GM12878 (cell line): Measurements from ENCODE around the gene USP11. TPM values are rescaled to one million over a fixed set of nuclear protein-coding genes. Genes with fewer than 3 reads are reported as not detected.
A peak's percentile ranks its signal among the peaks of the same experiment; 100 is the strongest.

Experiments
- BHLHE40 ChIP-seq, 2 experiments: fragments of 450-650 bp in 1 of 2; IDR thresholded peaks; 2 replicates each; pipeline ENCODE4 v1.6.1; 2011 to 2017; ENCODE audit warnings: low read depth in 2 of 2, borderline replicate concordance in 1 of 2, improper control_type of control experiment in 1 of 2, low read length in 1 of 2, mild to moderate bottlenecking in 1 of 2
- CBX5 ChIP-seq: sonication (generic); IDR thresholded peaks from 2 replicates; pipeline ENCODE4 v1.6.1; 2016; ENCODE audit warnings: low read depth, moderate library complexity, mild to moderate bottlenecking, inconsistent platforms
- CHD1 ChIP-seq: IDR thresholded peaks from 2 replicates; pipeline ENCODE4 v1.6.1; 2012; ENCODE audit warnings: low read depth, low read length, improper control_type of control experiment
- CREB1 ChIP-seq: IDR thresholded peaks from 2 replicates; pipeline ENCODE4 v1.6.1; 2012; ENCODE audit warnings: low read depth, mild to moderate bottlenecking, inconsistent platforms
- DPF2 ChIP-seq: fragments of 450-650 bp; IDR thresholded peaks from 2 replicates; pipeline ENCODE4 v1.6.1; 2017; ENCODE audit warnings: mild to moderate bottlenecking
- MXI1 ChIP-seq: fragments of 150-350 bp; IDR thresholded peaks from 2 replicates; pipeline ENCODE4 v1.6.1; 2011; ENCODE audit warnings: low read depth, mild to moderate bottlenecking, inconsistent platforms, low read length, improper control_type of control experiment
- NRF1 ChIP-seq: conservative IDR thresholded peaks from 2 replicates; pipeline ENCODE4 v1.6.1; 2011; ENCODE audit warnings: mild to moderate bottlenecking, low read depth, low read length, improper control_type of control experiment
- PAX8 ChIP-seq: fragments of 450-650 bp; IDR thresholded peaks from 2 replicates; pipeline ENCODE4 v1.6.1; 2017; ENCODE audit warnings: mild to moderate bottlenecking, moderate library complexity
- SPI1 ChIP-seq: IDR thresholded peaks from 2 replicates; pipeline ENCODE4 v1.6.1; 2011; ENCODE audit warnings: low read depth, mild to moderate bottlenecking, low read length, moderate library complexity, borderline replicate concordance; ENCODE audit not compliant: insufficient read depth
- STAT3 ChIP-seq: IDR thresholded peaks from 2 replicates; pipeline ENCODE4 v1.6.1; 2011; ENCODE audit warnings: low read depth, low read length, improper control_type of control experiment
- SUZ12 ChIP-seq: fragments of 200-600 bp; sonication (generic); IDR thresholded peaks from one replicate; pipeline ENCODE4 v1.6.1; 2018; ENCODE audit warnings: antibody characterized with exemption, mild to moderate bottlenecking; ENCODE audit not compliant: unreplicated experiment
- ZNF217 ChIP-seq: fragments of 450-650 bp; IDR thresholded peaks from 2 replicates; pipeline ENCODE4 v1.6.1; 2017; ENCODE audit warnings: antibody characterized with exemption, mild to moderate bottlenecking
- polyA plus RNA-seq, 11 experiments: library from polyadenylated mRNA; depleted of rRNA in 4 of 11; unstranded in 6 of 11; stranded (reverse) in 5 of 11; fragments of >200 nt; fragmentation: Nextera tagmentation in 4 of 11; fragmentation: Illumina TruSeq in 1 of 11; extraction: Ambion mirVana in 4 of 11; extraction: Trizol in 1 of 11; gene quantifications; 1 replicate in 1 of 11; 2 replicates in 10 of 11; pipeline versions ENCODE4 v1.2.1 to v1.2.3, GENCODE V29; 2011 to 2016; ENCODE audit warnings: inconsistent platforms in 2 of 11, missing spikeins in 2 of 11, low read depth in 1 of 11
- total RNA-seq, 4 experiments: library from RNA; depleted of rRNA in 3 of 4; stranded (reverse); fragments of >200 nt in 3 of 4; fragmentation: Illumina TruSeq in 1 of 4; extraction: Trizol in 1 of 4; gene quantifications; 2 replicates each; pipeline versions ENCODE4 v1.2.1 to v1.2.3, GENCODE V29; 2013 to 2021
- TF ChIP-seq, protein P1 (sequence below): fragments of 450-650 bp; IDR thresholded peaks from 2 replicates; pipeline ENCODE4 v1.6.1; 2017; ENCODE audit warnings: antibody characterized with exemption, mild to moderate bottlenecking, moderate library complexity
- TF ChIP-seq, protein P2 (sequence below): fragments of 450-650 bp; IDR thresholded peaks from 2 replicates; pipeline ENCODE4 v1.6.1; 2016; ENCODE audit warnings: mild to moderate bottlenecking, moderate library complexity, borderline replicate concordance
- TF ChIP-seq, protein P3 (sequence below): IDR thresholded peaks from 2 replicates; pipeline ENCODE4 v1.6.1; 2012; ENCODE audit warnings: low read length, inconsistent platforms
- TF ChIP-seq, protein P4 (sequence below): IDR thresholded peaks from 2 replicates; pipeline ENCODE4 v1.6.1; 2011; ENCODE audit warnings: borderline replicate concordance, low read depth, mild to moderate bottlenecking, moderate library complexity, low read length; ENCODE audit not compliant: insufficient read depth, poor library complexity, severe bottlenecking
- TF ChIP-seq, protein P5 (sequence below): fragments of 450-650 bp; conservative IDR thresholded peaks from 2 replicates; pipeline ENCODE4 v1.6.1; 2017; ENCODE audit warnings: mild to moderate bottlenecking, moderate library complexity

USP11 gene
- total and polyA plus RNA-seq, 10 of the 15 experiments (the other 5 are each of a cell fraction or from before 2014, with no cell fraction given) = 3.3 to 44.0 (median 20.9) TPM

DNA sequence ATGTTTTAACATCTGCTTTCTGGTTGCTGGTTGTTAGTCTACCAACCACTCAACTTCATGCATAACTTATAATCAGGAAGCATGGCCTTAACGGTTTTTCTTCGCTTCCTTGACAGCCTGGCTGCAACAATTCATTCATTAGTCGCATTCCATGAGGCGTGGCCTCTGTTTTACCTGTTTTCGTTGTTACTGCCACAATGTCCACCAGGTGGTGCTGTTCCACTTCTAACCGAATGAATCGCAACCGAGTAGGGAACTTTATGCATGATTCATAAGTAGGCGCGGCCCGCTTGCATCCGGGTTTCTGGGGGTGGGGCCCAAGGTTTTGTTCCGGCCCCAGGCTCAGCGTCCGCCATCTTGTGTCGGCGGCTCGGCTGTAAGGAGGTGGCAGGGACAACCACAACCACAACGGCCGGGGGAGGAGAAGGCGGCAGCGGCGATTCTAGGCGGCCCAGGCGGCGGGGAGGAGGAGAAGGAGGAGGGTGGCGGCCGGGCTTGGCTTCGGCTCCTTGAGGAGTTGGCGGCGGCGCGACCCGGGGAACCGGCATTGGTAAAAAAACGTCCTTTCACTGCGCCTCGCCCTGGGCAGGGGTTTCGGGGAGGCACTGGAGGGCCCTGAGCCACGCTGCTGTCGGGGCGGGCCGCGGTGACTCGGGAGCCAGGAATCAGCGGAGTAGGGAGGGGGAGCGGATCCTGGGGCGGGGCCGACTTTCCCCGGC lies 39.2 kb upstream of the USP11 start, which contains the start of gene UBA1 (continued):
- TF ChIP-seq, protein P1, sequence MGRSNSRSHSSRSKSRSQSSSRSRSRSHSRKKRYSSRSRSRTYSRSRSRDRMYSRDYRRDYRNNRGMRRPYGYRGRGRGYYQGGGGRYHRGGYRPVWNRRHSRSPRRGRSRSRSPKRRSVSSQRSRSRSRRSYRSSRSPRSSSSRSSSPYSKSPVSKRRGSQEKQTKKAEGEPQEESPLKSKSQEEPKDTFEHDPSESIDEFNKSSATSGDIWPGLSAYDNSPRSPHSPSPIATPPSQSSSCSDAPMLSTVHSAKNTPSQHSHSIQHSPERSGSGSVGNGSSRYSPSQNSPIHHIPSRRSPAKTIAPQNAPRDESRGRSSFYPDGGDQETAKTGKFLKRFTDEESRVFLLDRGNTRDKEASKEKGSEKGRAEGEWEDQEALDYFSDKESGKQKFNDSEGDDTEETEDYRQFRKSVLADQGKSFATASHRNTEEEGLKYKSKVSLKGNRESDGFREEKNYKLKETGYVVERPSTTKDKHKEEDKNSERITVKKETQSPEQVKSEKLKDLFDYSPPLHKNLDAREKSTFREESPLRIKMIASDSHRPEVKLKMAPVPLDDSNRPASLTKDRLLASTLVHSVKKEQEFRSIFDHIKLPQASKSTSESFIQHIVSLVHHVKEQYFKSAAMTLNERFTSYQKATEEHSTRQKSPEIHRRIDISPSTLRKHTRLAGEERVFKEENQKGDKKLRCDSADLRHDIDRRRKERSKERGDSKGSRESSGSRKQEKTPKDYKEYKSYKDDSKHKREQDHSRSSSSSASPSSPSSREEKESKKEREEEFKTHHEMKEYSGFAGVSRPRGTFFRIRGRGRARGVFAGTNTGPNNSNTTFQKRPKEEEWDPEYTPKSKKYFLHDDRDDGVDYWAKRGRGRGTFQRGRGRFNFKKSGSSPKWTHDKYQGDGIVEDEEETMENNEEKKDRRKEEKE = no peak
- TF ChIP-seq ZNF217 = no peak
- TF ChIP-seq SUZ12 = no peak
- TF ChIP-seq PAX8 = no peak
- TF ChIP-seq CHD1 = 0 out of 2 replicates have a peak, but pooled peaks have one; percentile 87
- TF ChIP-seq, protein P2, sequence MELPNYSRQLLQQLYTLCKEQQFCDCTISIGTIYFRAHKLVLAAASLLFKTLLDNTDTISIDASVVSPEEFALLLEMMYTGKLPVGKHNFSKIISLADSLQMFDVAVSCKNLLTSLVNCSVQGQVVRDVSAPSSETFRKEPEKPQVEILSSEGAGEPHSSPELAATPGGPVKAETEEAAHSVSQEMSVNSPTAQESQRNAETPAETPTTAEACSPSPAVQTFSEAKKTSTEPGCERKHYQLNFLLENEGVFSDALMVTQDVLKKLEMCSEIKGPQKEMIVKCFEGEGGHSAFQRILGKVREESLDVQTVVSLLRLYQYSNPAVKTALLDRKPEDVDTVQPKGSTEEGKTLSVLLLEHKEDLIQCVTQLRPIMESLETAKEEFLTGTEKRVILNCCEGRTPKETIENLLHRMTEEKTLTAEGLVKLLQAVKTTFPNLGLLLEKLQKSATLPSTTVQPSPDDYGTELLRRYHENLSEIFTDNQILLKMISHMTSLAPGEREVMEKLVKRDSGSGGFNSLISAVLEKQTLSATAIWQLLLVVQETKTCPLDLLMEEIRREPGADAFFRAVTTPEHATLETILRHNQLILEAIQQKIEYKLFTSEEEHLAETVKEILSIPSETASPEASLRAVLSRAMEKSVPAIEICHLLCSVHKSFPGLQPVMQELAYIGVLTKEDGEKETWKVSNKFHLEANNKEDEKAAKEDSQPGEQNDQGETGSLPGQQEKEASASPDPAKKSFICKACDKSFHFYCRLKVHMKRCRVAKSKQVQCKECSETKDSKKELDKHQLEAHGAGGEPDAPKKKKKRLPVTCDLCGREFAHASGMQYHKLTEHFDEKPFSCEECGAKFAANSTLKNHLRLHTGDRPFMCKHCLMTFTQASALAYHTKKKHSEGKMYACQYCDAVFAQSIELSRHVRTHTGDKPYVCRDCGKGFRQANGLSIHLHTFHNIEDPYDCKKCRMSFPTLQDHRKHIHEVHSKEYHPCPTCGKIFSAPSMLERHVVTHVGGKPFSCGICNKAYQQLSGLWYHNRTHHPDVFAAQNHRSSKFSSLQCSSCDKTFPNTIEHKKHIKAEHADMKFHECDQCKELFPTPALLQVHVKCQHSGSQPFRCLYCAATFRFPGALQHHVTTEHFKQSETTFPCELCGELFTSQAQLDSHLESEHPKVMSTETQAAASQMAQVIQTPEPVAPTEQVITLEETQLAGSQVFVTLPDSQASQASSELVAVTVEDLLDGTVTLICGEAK = no peak
- peak; percentile 72 for TF ChIP-seq DPF2
- TF ChIP-seq, protein P3, sequence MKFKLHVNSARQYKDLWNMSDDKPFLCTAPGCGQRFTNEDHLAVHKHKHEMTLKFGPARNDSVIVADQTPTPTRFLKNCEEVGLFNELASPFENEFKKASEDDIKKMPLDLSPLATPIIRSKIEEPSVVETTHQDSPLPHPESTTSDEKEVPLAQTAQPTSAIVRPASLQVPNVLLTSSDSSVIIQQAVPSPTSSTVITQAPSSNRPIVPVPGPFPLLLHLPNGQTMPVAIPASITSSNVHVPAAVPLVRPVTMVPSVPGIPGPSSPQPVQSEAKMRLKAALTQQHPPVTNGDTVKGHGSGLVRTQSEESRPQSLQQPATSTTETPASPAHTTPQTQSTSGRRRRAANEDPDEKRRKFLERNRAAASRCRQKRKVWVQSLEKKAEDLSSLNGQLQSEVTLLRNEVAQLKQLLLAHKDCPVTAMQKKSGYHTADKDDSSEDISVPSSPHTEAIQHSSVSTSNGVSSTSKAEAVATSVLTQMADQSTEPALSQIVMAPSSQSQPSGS = peak; percentile 31; the same call in 1 of the 2 replicates
- TF ChIP-seq SPI1 = no peak
- no peak for TF ChIP-seq NRF1
- no peak for TF ChIP-seq CREB1
- TF ChIP-seq STAT3 = no peak
- TF ChIP-seq CBX5 = no peak; the same call in 1 of the 2 replicates
- TF ChIP-seq, protein P4, sequence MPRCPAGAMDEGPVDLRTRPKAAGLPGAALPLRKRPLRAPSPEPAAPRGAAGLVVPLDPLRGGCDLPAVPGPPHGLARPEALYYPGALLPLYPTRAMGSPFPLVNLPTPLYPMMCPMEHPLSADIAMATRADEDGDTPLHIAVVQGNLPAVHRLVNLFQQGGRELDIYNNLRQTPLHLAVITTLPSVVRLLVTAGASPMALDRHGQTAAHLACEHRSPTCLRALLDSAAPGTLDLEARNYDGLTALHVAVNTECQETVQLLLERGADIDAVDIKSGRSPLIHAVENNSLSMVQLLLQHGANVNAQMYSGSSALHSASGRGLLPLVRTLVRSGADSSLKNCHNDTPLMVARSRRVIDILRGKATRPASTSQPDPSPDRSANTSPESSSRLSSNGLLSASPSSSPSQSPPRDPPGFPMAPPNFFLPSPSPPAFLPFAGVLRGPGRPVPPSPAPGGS = no peak
- TF ChIP-seq MXI1 = peak; percentile 90
- TF ChIP-seq, protein P5, sequence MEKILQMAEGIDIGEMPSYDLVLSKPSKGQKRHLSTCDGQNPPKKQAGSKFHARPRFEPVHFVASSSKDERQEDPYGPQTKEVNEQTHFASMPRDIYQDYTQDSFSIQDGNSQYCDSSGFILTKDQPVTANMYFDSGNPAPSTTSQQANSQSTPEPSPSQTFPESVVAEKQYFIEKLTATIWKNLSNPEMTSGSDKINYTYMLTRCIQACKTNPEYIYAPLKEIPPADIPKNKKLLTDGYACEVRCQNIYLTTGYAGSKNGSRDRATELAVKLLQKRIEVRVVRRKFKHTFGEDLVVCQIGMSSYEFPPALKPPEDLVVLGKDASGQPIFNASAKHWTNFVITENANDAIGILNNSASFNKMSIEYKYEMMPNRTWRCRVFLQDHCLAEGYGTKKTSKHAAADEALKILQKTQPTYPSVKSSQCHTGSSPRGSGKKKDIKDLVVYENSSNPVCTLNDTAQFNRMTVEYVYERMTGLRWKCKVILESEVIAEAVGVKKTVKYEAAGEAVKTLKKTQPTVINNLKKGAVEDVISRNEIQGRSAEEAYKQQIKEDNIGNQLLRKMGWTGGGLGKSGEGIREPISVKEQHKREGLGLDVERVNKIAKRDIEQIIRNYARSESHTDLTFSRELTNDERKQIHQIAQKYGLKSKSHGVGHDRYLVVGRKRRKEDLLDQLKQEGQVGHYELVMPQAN = peak; percentile 49
- TF ChIP-seq BHLHE40 (IDR thresholded peaks at IDR 0.05; ENCODE audit: borderline replicate concordance in 1 of 2, low read depth in 2 of 2, low read length in 1 of 2) = peak in 1 of 2 experiments; percentile 15; a peak in 1 of 4 replicates
